A549 (cell line): ENCODE results near the gene ELF3. TPM values are rescaled to one million over a fixed set of nuclear protein-coding genes. Genes with fewer than 3 reads are reported as not detected.
A peak's percentile ranks its signal among the peaks of the same experiment; 100 is the strongest.

Source experiments
- CBX8 ChIP-seq: fragments of 200-600 bp; sonication (generic); IDR thresholded peaks from 2 replicates; pipeline ENCODE4 v1.6.1; 2016
- CEBPB ChIP-seq, 2 experiments: fragments of >200 bp in 1 of 2; sonication (Bioruptor Twin) in 1 of 2; formaldehyde crosslinking in 1 of 2; IDR thresholded peaks; 2 replicates each; pipeline ENCODE4 v1.6.1; 2012 to 2016
- CHD2 ChIP-seq: fragments of 150-350 bp; IDR thresholded peaks from 2 replicates; pipeline ENCODE4 v1.6.1; 2014; ENCODE audit warnings: low read length; ENCODE audit not compliant: partially characterized antibody
- CHD4 ChIP-seq: fragments of 200-600 bp; sonication (generic); IDR thresholded peaks from 2 replicates; pipeline ENCODE4 v1.6.1; 2016; ENCODE audit warnings: antibody characterized with exemption, mild to moderate bottlenecking, borderline replicate concordance
- EHF ChIP-seq: fragments of 250-450 bp; sonication (Bioruptor Pico); IDR thresholded peaks from 2 replicates; pipeline ENCODE4 v1.5.0; 2020; ENCODE audit warnings: mild to moderate bottlenecking
- ESRRA ChIP-seq: fragments of 150-350 bp; IDR thresholded peaks from 2 replicates; pipeline ENCODE4 v1.6.1; 2014; ENCODE audit warnings: mild to moderate bottlenecking, low read length, borderline replicate concordance
- FOSB ChIP-seq: fragments of 250-450 bp; sonication (Bioruptor Pico); IDR thresholded peaks from 2 replicates; pipeline ENCODE4 v1.5.0; 2020; ENCODE audit warnings: mild to moderate bottlenecking, moderate library complexity
- GATA3 ChIP-seq: IDR thresholded peaks from 2 replicates; pipeline ENCODE4 v1.6.1; 2012; ENCODE audit warnings: borderline replicate concordance
- HDAC2 ChIP-seq: fragments of 200-600 bp; sonication (generic); IDR thresholded peaks from 2 replicates; pipeline ENCODE4 v1.6.1; 2016
- HOXA7 ChIP-seq: fragments of 250-450 bp; sonication (Bioruptor Pico); IDR thresholded peaks from 2 replicates; pipeline ENCODE4 v1.5.0; 2020; ENCODE audit warnings: mild to moderate bottlenecking, moderate library complexity
- HOXB13 ChIP-seq: fragments of 250-450 bp; sonication (Bioruptor Pico); IDR thresholded peaks from 2 replicates; pipeline ENCODE4 v1.5.0; 2020; ENCODE audit warnings: low read depth, mild to moderate bottlenecking, moderate library complexity
- HOXB5 ChIP-seq: fragments of 250-450 bp; sonication (Bioruptor Pico); IDR thresholded peaks from 2 replicates; pipeline ENCODE4 v1.5.0; 2020; ENCODE audit warnings: mild to moderate bottlenecking, moderate library complexity
- JUN ChIP-seq, 2 experiments: fragments of >200 bp; sonication (Bioruptor Twin); formaldehyde crosslinking; IDR thresholded peaks; 2 replicates in 1 of 2; 3 replicates in 1 of 2; pipeline ENCODE4 v1.6.1; 2016 to 2017
- JUNB ChIP-seq: fragments of >200 bp; sonication (Bioruptor Twin); formaldehyde crosslinking; IDR thresholded peaks from 2 replicates; pipeline ENCODE4 v1.6.1; 2016
- KDM1A ChIP-seq: fragments of 200-600 bp; sonication (generic); IDR thresholded peaks from 2 replicates; pipeline ENCODE4 v1.6.1; 2016; ENCODE audit warnings: low read depth, mild to moderate bottlenecking
- KDM5A ChIP-seq: fragments of 200-600 bp; sonication (generic); IDR thresholded peaks from 2 replicates; pipeline ENCODE4 v1.6.1; 2016; ENCODE audit warnings: antibody characterized with exemption, mild to moderate bottlenecking
- MAFK ChIP-seq: fragments of 450-650 bp; IDR thresholded peaks from 2 replicates; pipeline ENCODE4 v1.6.1; 2014; ENCODE audit not compliant: partially characterized antibody
- MYC ChIP-seq: IDR thresholded peaks from 2 replicates; pipeline ENCODE4 v1.6.1; 2012; ENCODE audit warnings: mild to moderate bottlenecking, inconsistent platforms, low read length, improper control_type of control experiment, borderline replicate concordance
- NPAS2 ChIP-seq: fragments of 250-450 bp; sonication (Bioruptor Pico); IDR thresholded peaks from 2 replicates; pipeline ENCODE4 v1.8.0; 2022; ENCODE audit warnings: mild to moderate bottlenecking, moderate library complexity, borderline replicate concordance
- NR3C1 ChIP-seq: fragments of >200 bp; sonication (Bioruptor Twin); formaldehyde crosslinking; IDR thresholded peaks from 3 replicates; pipeline ENCODE4 v1.6.1; 2017
- RCOR1 ChIP-seq: fragments of 150-350 bp; IDR thresholded peaks from 2 replicates; pipeline ENCODE4 v1.6.1; 2014; ENCODE audit warnings: antibody characterized with exemption, low read length, low read depth
- RFX5 ChIP-seq: fragments of 450-650 bp; IDR thresholded peaks from 2 replicates; pipeline ENCODE4 v1.7.1; 2014; ENCODE audit warnings: antibody characterized with exemption, mild to moderate bottlenecking, moderate library complexity
- TFCP2L1 ChIP-seq: fragments of 250-450 bp; sonication (Bioruptor Pico); IDR thresholded peaks from 2 replicates; pipeline ENCODE4 v1.5.0; 2021; ENCODE audit warnings: mild to moderate bottlenecking
- ZC3H11A ChIP-seq: fragments of 450-650 bp; IDR thresholded peaks from 2 replicates; pipeline ENCODE4 v1.6.1; 2014; ENCODE audit warnings: antibody characterized with exemption, mild to moderate bottlenecking
- ZNF302 ChIP-seq: fragments of 250-450 bp; sonication (Bioruptor Pico); IDR thresholded peaks from 2 replicates; pipeline ENCODE4 v1.9.0; 2021; ENCODE audit warnings: inconsistent platforms, mild to moderate bottlenecking, moderate library complexity
- ZSCAN20 ChIP-seq: fragments of 250-450 bp; sonication (Bioruptor Pico); IDR thresholded peaks from 2 replicates; pipeline ENCODE4 v1.8.0; 2022; ENCODE audit warnings: mild to moderate bottlenecking, moderate library complexity
- polyA plus RNA-seq, 4 experiments: library from polyadenylated mRNA; depleted of rRNA in 3 of 4; stranded (reverse); fragments of >200 nt; fragmentation: RNase III in 1 of 4; extraction: RNeasy Plus Mini Kit Qiagen cat#74134 plus additional on column Dnase treatment in 1 of 4; gene quantifications; 2 replicates in 3 of 4; 3 replicates in 1 of 4; pipeline ENCODE4 v1.2.3, GENCODE V29; 2011 to 2017
- TF ChIP-seq, protein P1 (sequence below): fragments of 150-350 bp; IDR thresholded peaks from 2 replicates; pipeline ENCODE4 v1.6.1; 2014; ENCODE audit warnings: low read depth, mild to moderate bottlenecking, low read length
- TF ChIP-seq, protein P2 (sequence below): fragments of >200 bp; sonication (Bioruptor Twin); formaldehyde crosslinking; IDR thresholded peaks from 3 replicates; pipeline ENCODE4 v1.6.1; 2016
- TF ChIP-seq, protein P3 (sequence below): fragments of >200 bp; sonication (Bioruptor Twin); formaldehyde crosslinking; IDR thresholded peaks from 2 replicates; pipeline ENCODE4 v1.6.1; 2016
- TF ChIP-seq, protein P4 (sequence below): IDR thresholded peaks from 2 replicates; pipeline ENCODE4 v1.6.1; 2012; ENCODE audit warnings: low read depth, borderline replicate concordance
- TF ChIP-seq, protein P5 (sequence below): fragments of 200-600 bp; sonication (generic); IDR thresholded peaks from 2 replicates; pipeline ENCODE4 v1.6.1; 2016; ENCODE audit warnings: antibody characterized with exemption, mild to moderate bottlenecking, moderate library complexity
- TF ChIP-seq, protein P6 (sequence below): fragments of 250-450 bp; sonication (Bioruptor Pico); IDR thresholded peaks from 2 replicates; pipeline ENCODE4 v1.5.0; 2021; ENCODE audit warnings: mild to moderate bottlenecking, moderate library complexity, borderline replicate concordance
- TF ChIP-seq, protein P7 (sequence below): fragments of >200 bp; sonication (Bioruptor Twin); formaldehyde crosslinking; IDR thresholded peaks from 3 replicates; pipeline ENCODE4 v1.5.1; 2016

The ELF3 gene
- polyA plus RNA-seq, 2 of the 4 experiments (the other 2 are of a cell fraction), result 180 to 334 TPM

DNA sequence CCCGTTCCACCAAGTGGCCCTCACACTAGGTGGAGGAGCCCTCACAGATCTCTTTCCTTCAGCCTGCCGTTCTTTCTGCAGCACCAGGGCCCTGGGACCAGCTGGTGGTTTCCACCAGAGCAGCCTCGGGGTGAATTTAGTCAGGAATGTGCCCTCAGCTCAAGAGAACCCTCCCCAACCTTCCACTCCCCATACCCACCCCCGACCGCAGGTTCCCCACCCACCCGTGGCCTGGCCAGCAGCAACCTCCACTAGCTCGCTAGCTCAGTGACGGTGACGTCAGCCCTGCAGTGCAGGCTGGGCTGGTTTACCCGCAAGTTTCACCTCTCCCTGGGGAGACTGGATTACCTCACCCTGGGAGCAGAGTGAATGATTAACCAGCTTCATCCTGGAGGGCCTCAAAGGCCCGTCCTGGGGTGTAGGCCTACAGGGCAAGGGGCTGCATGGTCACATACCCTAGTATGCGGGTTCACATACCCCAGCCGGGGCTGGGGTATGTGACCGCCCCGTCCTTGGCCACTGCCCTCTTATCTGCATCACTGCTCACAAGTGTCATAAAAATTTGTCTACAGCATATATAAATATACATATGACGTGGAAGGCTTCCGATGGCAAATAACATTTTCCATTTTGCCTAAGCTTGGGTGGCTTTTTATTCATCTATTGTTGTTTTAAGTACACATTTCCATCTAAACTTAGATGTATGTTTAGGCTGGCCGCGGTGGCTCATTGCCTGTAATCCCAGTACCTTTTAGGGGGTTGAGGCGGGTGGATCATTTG lies 24.5 kb downstream of the ELF3 start (continued):
- TF ChIP-seq MAFK (peak; percentile 27), HOXB13 (CRISPR knock-in tag) (peak; percentile 89), NPAS2 (no peak), FOSB (peak; percentile 34; the same call in 1 of the 2 replicates), HOXB5 (CRISPR knock-in tag) (peak; percentile 34), CHD4 (no peak), HOXA7 (peak; percentile 87), CEBPB (IDR thresholded peaks at IDR 0.05) (peak; percentile 56 to 84), ZSCAN20 (CRISPR knock-in tag) (no peak), RCOR1 (no peak), ZNF302 (CRISPR knock-in tag) (no peak), ZC3H11A (no peak), GATA3 (peak; percentile 94), KDM1A (no peak; the same call in 1 of the 2 replicates), JUNB (peak; percentile 90), EHF (CRISPR knock-in tag) (peak; percentile 88), HDAC2 (no peak), ESRRA (peak; percentile 87), MYC (no peak), CBX8 (no peak), NR3C1 (no peak), CHD2 (no peak), RFX5 (no peak), TFCP2L1 (no peak), KDM5A (no peak), JUN (IDR thresholded peaks at IDR 0.05) (peak; percentile 96 to 99)
- TF ChIP-seq, protein P1, sequence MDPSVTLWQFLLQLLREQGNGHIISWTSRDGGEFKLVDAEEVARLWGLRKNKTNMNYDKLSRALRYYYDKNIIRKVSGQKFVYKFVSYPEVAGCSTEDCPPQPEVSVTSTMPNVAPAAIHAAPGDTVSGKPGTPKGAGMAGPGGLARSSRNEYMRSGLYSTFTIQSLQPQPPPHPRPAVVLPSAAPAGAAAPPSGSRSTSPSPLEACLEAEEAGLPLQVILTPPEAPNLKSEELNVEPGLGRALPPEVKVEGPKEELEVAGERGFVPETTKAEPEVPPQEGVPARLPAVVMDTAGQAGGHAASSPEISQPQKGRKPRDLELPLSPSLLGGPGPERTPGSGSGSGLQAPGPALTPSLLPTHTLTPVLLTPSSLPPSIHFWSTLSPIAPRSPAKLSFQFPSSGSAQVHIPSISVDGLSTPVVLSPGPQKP, result no peak
- TF ChIP-seq, protein P2, sequence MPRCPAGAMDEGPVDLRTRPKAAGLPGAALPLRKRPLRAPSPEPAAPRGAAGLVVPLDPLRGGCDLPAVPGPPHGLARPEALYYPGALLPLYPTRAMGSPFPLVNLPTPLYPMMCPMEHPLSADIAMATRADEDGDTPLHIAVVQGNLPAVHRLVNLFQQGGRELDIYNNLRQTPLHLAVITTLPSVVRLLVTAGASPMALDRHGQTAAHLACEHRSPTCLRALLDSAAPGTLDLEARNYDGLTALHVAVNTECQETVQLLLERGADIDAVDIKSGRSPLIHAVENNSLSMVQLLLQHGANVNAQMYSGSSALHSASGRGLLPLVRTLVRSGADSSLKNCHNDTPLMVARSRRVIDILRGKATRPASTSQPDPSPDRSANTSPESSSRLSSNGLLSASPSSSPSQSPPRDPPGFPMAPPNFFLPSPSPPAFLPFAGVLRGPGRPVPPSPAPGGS, result peak; percentile 86; the same call in 2 of the 3 replicates
- TF ChIP-seq, protein P3, sequence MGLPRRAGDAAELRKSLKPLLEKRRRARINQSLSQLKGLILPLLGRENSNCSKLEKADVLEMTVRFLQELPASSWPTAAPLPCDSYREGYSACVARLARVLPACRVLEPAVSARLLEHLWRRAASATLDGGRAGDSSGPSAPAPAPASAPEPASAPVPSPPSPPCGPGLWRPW, result no peak; the same call in 1 of the 2 replicates
- TF ChIP-seq, protein P4, sequence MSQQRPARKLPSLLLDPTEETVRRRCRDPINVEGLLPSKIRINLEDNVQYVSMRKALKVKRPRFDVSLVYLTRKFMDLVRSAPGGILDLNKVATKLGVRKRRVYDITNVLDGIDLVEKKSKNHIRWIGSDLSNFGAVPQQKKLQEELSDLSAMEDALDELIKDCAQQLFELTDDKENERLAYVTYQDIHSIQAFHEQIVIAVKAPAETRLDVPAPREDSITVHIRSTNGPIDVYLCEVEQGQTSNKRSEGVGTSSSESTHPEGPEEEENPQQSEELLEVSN, result no peak
- TF ChIP-seq, protein P5, sequence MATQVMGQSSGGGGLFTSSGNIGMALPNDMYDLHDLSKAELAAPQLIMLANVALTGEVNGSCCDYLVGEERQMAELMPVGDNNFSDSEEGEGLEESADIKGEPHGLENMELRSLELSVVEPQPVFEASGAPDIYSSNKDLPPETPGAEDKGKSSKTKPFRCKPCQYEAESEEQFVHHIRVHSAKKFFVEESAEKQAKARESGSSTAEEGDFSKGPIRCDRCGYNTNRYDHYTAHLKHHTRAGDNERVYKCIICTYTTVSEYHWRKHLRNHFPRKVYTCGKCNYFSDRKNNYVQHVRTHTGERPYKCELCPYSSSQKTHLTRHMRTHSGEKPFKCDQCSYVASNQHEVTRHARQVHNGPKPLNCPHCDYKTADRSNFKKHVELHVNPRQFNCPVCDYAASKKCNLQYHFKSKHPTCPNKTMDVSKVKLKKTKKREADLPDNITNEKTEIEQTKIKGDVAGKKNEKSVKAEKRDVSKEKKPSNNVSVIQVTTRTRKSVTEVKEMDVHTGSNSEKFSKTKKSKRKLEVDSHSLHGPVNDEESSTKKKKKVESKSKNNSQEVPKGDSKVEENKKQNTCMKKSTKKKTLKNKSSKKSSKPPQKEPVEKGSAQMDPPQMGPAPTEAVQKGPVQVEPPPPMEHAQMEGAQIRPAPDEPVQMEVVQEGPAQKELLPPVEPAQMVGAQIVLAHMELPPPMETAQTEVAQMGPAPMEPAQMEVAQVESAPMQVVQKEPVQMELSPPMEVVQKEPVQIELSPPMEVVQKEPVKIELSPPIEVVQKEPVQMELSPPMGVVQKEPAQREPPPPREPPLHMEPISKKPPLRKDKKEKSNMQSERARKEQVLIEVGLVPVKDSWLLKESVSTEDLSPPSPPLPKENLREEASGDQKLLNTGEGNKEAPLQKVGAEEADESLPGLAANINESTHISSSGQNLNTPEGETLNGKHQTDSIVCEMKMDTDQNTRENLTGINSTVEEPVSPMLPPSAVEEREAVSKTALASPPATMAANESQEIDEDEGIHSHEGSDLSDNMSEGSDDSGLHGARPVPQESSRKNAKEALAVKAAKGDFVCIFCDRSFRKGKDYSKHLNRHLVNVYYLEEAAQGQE, result no peak
- TF ChIP-seq, protein P6, sequence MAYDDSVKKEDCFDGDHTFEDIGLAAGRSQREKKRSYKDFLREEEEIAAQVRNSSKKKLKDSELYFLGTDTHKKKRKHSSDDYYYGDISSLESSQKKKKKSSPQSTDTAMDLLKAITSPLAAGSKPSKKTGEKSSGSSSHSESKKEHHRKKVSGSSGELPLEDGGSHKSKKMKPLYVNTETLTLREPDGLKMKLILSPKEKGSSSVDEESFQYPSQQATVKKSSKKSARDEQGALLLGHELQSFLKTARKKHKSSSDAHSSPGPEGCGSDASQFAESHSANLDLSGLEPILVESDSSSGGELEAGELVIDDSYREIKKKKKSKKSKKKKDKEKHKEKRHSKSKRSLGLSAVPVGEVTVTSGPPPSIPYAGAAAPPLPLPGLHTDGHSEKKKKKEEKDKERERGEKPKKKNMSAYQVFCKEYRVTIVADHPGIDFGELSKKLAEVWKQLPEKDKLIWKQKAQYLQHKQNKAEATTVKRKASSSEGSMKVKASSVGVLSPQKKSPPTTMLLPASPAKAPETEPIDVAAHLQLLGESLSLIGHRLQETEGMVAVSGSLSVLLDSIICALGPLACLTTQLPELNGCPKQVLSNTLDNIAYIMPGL (CRISPR knock-in tag), result no peak
- TF ChIP-seq, protein P7, sequence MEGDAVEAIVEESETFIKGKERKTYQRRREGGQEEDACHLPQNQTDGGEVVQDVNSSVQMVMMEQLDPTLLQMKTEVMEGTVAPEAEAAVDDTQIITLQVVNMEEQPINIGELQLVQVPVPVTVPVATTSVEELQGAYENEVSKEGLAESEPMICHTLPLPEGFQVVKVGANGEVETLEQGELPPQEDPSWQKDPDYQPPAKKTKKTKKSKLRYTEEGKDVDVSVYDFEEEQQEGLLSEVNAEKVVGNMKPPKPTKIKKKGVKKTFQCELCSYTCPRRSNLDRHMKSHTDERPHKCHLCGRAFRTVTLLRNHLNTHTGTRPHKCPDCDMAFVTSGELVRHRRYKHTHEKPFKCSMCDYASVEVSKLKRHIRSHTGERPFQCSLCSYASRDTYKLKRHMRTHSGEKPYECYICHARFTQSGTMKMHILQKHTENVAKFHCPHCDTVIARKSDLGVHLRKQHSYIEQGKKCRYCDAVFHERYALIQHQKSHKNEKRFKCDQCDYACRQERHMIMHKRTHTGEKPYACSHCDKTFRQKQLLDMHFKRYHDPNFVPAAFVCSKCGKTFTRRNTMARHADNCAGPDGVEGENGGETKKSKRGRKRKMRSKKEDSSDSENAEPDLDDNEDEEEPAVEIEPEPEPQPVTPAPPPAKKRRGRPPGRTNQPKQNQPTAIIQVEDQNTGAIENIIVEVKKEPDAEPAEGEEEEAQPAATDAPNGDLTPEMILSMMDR, result no peak
